ENCODE measurements around the gene CALN1.
"Not testable (repeated sequence)": the region's sequence is repeated elsewhere in the genome, so short reads cannot be mapped to it uniquely, and the experiment has no call there.

The CALN1 gene

GRCh38 chr7:71942115-71942514 is 470.0 kb downstream of the CALN1 start:
- H3K36me3 ChIP-seq = no peaks in the 10 kb centered on the region
- H3K9me3 ChIP-seq = no peaks in the 10 kb centered on the region
- TF ChIP-seq, protein P1, sequence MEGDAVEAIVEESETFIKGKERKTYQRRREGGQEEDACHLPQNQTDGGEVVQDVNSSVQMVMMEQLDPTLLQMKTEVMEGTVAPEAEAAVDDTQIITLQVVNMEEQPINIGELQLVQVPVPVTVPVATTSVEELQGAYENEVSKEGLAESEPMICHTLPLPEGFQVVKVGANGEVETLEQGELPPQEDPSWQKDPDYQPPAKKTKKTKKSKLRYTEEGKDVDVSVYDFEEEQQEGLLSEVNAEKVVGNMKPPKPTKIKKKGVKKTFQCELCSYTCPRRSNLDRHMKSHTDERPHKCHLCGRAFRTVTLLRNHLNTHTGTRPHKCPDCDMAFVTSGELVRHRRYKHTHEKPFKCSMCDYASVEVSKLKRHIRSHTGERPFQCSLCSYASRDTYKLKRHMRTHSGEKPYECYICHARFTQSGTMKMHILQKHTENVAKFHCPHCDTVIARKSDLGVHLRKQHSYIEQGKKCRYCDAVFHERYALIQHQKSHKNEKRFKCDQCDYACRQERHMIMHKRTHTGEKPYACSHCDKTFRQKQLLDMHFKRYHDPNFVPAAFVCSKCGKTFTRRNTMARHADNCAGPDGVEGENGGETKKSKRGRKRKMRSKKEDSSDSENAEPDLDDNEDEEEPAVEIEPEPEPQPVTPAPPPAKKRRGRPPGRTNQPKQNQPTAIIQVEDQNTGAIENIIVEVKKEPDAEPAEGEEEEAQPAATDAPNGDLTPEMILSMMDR (IDR thresholded peaks at IDR 0.05; ENCODE audit: low read depth, low read length) = no peak
- no peaks in the 10 kb centered on the region for H3K4me1 ChIP-seq
- H3K4me3 ChIP-seq (ENCODE audit: low read depth, low read length) = no peak overlapping the region
- no peaks in the 10 kb centered on the region for H3K27me3 ChIP-seq
- DNase-seq = no peak

GRCh38 chr7:71937840-71938371 is 474.2 kb downstream of the CALN1 start:
- Histone ChIP-seq H3K27me3 (no peaks in the 10 kb centered on the region), H3K36me3 (no peaks in the 10 kb centered on the region), H3K9me3 (no peaks in the 10 kb centered on the region), H3K4me1 (no peaks in the 10 kb centered on the region), H3K4me3 (ENCODE audit: low read depth, low read length) (no peak overlapping the region)
- DNase-seq = peak; percentile 26
- TF ChIP-seq, protein P1 (IDR thresholded peaks at IDR 0.05; ENCODE audit: low read depth, low read length) = no peak

DNA sequence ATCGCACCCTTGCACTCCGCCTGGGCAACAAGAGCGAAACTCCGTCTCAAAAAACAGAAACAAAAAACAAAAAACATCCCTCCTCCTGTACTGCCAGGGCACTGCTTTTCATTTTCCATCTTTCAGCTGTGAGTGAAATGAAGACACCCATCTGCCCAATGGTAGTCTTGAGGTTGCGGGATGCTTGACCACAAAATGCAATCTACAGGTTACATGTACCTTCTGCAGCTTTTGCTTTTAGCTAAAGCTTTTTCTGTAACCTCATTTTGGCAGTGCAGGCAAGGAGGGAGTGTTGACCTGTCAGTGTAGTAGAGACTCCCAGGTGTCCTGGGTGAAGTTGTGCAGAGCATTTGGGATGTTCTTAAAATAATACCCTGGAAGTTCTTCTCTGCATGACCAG is 476.5 kb downstream of the CALN1 start:
- TF ChIP-seq, protein P1 (IDR thresholded peaks at IDR 0.05; ENCODE audit: low read depth, low read length) = no peak
- Histone ChIP-seq H3K27me3 (no peaks in the 10 kb centered on the region), H3K36me3 (no peaks in the 10 kb centered on the region), H3K9me3 (no peaks in the 10 kb centered on the region), H3K4me3 (ENCODE audit: low read depth, low read length) (no peak overlapping the region), H3K4me1 (no peaks in the 10 kb centered on the region)
- no peak for DNase-seq

DNA sequence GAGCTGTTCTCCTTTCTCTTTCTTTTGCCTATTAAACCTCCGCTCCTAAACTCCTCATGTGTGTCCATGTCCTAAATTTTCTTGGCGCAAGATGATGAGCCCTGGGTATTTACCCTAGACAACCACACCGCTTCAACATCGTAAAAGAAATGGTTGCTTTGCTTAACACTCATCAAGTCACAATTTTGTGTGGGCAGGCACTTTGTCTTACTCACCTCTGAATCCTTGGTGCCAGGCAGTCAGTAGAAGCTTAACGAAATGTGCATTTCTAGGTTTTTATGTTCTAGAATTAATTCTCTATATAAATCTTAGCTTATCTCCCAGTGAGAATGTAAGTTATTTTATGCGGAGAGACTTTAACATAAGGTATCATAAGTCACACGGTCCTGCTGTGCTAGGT is 478.7 kb downstream of the CALN1 start:
- no peak for DNase-seq
- H3K9me3 ChIP-seq = no peaks in the 10 kb centered on the region
- no peak overlapping the region for H3K4me3 ChIP-seq (ENCODE audit: low read depth, low read length)
- no peaks in the 10 kb centered on the region for H3K4me1 ChIP-seq
- H3K27me3 ChIP-seq = no peaks in the 10 kb centered on the region
- TF ChIP-seq, protein P1 (IDR thresholded peaks at IDR 0.05; ENCODE audit: low read depth, low read length) = no peak
- H3K36me3 ChIP-seq = no peaks in the 10 kb centered on the region

- Histone ChIP-seq H3K4me1 (no peaks in the 10 kb centered on the region), H3K4me3 (ENCODE audit: low read depth, low read length) (no peak overlapping the region), H3K9me3 (no peaks in the 10 kb centered on the region), H3K36me3 (no peaks in the 10 kb centered on the region), H3K27me3 (no peaks in the 10 kb centered on the region)
- DNase-seq = no peak
- TF ChIP-seq, protein P1 (IDR thresholded peaks at IDR 0.05; ENCODE audit: low read depth, low read length) = peak; percentile 54
Observed at GRCh38 chr7:71925663-71926062, 486.5 kb downstream of the CALN1 start.

DNA sequence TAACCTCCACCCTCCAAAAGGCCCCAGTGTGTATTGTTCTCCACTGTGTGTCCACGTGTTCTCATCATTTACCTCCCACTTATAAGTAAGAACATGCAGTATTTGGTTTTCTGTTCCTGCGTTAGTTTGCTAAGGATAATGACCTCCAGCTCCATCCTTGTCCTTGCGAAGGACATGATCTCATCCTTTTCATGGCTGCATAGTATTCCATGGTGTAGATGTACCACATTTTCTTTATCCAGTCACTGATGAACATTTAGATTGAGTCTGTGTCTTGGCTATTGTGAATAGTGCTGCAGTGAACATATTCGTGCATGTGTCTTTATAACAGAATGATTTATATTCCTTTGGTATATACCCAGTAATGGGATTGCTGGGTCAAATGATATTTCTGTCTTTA is 497.9 kb downstream of the CALN1 start:
- H3K27me3 ChIP-seq; H3K4me3 ChIP-seq (ENCODE audit: low read depth, low read length); H3K36me3 ChIP-seq; H3K4me1 ChIP-seq; DNase-seq; H3K9me3 ChIP-seq: not testable (repeated sequence)

- no peak for DNase-seq
- no peaks in the 10 kb centered on the region for H3K27me3 ChIP-seq
- H3K36me3 ChIP-seq = no peaks in the 10 kb centered on the region
- no peaks in the 10 kb centered on the region for H3K4me1 ChIP-seq
- H3K4me3 ChIP-seq (ENCODE audit: low read depth, low read length) = no peak overlapping the region
- H3K9me3 ChIP-seq = no peaks in the 10 kb centered on the region
- TF ChIP-seq, protein P1 (IDR thresholded peaks at IDR 0.05; ENCODE audit: low read depth, low read length) = no peak
Observed at GRCh38 chr7:71912476-71912875, 499.7 kb downstream of the CALN1 start.
